Ammon's horn (tissue), 1 donor: ENCODE results near the gene FBXO11.
"Not testable (repeated sequence)": the region's sequence is repeated elsewhere in the genome, so short reads cannot be mapped to it uniquely, and the experiment has no call there.

Experiments used
- DNase-seq: peaks from one replicate; pipeline ENCODE4 v3.0.0-alpha.2; 2016; ENCODE audit warnings: low spot score

Gene FBXO11

DNA sequence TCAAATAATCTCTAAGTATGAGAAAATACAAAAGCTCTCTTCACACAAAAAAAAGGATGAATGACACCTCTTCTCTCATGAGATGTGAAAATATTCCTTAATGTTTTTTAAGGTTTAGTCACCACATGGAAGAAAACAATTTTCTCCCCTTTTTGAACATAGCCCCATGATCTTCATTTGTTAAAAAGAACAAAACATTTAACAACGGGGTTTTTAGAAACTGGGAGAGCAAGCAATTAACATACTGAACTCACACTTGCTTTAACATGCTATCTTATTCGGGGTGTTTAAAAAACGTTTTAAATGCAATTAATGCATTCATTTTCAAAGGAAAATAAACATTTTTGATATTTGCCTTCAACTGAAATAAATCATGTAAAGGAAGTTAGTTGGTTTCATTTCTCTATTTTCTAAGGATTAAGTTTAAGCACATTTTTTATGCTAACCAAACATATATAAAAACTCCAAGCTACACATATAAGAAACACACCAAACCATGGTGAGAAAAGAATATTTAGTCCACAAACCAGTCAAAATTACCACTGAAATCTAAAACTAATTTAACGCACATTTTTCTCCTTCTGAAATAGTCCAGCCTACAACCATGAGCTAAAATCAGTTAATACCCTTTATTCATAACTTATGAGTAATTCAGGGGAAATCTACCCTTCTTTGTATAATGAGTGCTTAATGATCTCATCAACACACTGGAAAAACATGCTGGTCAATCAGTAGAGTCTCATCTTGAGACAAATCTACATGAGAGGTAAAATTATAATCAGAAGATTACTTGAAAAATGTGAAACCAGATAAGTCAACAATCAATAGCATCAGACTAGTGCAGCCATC is 8.2 kb downstream of the FBXO11 start:
- no peak for DNase-seq

- not testable (repeated sequence) for DNase-seq
Measured at GRCh38 chr2:47897191-47897882, 9.0 kb downstream of the FBXO11 start.

GRCh38 chr2:47896450-47896968 is 9.8 kb downstream of the FBXO11 start:
- no peak for DNase-seq

DNA sequence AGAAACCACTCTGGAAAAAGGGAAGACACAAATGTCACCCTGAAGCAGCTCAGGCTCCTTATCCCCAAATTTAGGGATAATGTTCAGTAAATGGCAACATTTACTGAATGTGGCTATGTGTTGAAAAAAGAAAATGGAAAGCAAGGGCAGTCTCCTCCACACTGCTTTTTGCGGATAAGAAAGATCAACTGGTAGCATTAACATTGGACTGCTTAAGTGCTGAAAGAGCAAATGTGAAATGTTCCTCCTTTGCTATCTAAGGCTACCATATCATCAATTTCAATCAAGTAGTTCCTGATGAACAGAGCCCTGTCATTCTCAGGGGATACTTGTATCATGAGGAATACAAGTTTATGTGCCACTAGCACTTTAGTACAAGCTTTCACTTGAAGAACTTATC is 12.5 kb downstream of the FBXO11 start:
- DNase-seq: no peak

DNA sequence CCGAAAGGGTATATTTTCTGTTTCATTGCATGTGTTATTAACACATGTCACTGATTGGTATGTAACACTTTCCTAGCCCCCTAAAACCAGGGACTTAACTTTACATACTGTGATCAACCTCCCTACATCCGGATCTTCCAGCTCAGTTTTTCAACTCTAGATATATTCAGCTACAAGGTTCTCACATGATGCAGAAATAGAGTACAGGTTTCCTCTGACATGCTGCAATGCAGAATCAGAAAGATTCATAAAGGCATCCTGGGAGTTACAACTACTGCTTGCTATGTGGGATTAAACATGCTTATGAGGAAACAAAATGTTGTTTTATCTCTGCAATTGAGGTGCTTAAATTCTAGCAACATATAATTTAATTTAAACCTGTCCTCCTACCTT is 14.0 kb downstream of the FBXO11 start:
- no peak for DNase-seq

DNA sequence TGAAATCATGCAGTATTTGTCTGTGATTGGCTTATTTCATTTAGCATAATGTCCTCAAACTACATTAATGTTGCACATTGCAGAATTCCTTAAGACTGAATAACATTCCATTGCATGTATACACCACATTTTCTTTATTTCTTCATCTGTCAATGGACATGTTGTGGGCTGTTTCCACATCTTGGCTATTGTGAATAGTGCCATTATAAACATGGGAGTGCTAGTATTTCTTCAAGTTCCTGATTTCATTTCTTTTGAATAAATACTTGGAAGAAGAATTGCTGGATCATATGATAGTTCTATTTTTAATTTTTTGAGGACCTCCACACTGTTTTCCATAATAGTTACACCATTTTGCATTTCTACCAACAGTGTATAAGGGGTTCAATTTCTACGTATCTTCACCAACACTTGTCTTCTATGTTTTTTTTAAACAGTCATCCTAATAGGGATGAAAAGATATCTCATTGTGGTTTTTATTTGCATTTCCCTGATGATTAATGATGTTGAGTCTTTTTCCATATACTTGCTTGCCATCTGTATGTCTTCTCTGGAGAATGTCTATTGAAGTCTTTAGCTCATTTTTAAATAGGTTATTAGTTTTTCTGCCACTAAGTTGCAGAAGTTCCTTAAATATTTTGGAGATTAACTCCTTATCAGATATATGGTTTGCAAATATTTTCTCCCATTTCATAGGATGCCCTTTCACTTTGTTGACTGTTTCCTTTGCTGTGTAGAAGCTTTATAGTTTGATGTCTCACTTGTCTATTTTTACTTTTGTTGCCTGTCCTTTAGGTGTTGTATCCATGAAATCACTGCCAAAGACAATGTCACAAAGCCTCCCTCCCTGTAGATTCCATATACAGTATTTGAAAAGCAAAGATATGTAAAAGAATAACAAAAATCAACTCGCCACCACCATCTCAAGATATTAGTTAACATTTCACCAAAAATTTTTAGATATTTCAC is 14.6 kb downstream of the FBXO11 start:
- no peak for DNase-seq

GRCh38 chr2:47890711-47891368 is 15.5 kb downstream of the FBXO11 start:
- DNase-seq: no peak

DNA sequence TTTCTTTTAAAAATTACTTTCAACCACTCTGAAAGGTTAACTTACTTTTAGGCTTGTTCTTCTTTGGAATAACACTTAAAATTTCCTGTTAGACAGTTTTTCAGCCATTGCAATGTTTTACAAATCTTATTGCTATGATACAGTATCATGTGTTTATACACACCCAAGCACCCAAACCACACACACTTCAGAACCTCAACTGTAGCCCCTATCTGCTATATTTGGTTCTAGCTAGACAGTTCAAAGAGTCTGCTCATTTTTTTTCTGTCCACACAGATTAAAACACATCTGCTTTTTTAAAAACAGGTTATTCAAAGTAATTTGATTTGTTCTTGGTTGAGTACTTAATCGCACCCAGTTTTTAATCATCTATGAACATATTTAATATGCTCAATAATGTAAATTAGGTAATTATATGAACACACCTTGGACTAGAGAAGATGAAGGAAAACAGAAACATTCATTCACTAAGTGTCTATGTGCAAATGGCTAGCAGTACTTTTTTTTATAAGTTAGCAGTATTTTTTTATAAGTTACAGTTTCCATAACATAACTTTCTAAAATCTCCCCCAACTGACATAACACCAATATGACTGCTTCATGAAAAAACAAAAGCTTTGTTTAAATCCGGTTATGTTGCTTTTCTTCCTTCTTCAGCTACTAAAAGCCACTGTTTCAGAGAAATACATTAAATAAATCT is 17.6 kb downstream of the FBXO11 start:
- DNase-seq: no peak

- no peak for DNase-seq
Measured at GRCh38 chr2:47876912-47877311, 29.4 kb downstream of the FBXO11 start.

DNA sequence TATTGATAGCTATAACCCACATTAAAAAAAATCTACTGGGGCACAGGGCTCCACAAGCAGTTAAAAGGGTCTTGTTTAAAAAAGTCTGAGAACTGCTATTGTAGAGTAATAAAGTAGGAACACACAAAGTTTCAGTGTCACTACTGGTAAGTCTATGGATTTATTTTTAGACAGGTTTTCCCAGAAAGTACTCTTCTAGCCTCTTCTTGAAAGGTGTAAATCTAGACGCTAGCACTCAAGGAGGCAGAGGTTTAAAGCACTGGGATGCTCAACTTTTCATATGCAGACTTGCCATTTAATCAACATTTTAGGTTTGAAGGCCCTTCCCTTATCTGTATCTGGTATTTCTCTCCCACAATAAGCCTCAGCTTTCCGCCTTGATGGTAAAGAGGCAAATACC is 33.4 kb downstream of the FBXO11 start:
- no peak for DNase-seq

GRCh38 chr2:47870641-47871540 is 35.4 kb downstream of the FBXO11 start:
- no peak for DNase-seq

GRCh38 chr2:47869859-47870595 is 36.3 kb downstream of the FBXO11 start:
- DNase-seq: no peak

- no peak for DNase-seq
Measured at GRCh38 chr2:47868611-47869352, 37.5 kb downstream of the FBXO11 start.

GRCh38 chr2:47867205-47867604 is 39.1 kb downstream of the FBXO11 start:
- peak; percentile 42 for DNase-seq

DNA sequence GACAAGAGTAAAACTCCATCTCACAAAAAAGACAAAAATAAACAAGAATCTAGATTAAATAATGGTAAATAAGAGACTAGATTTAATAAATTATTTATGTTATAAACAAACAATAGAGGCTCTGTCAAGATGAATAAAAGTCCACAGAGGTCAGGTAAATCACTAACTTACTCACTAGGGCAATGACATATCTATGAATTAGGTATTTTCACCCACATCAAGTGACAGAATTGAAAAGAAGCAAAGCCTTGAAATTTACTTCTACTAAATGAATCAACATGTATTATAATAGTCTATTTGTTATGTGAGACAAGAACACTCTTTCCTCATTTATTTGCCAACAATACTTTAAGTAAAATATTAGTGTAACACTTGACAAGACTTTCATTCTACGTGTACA is 41.7 kb downstream of the FBXO11 start:
- DNase-seq: no peak

DNA sequence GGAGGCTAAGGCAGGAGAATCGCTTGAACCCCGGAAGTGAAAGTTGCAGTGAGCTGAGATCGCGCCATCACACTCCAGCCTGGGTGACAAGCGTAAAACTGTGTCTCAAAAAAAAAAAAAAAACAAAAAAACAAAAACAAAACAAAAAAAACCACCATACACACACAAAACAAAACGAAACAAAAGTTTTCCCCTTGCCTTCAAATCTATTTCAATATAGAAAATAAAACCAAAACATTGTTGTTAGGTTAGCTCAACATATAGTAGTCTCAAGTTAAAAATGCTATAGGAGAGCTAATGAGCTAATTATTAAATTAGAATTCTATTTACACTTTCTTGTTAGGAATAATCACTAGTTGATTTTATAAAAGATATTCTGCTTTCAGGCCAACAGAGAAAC is 43.3 kb downstream of the FBXO11 start:
- no peak for DNase-seq

DNA sequence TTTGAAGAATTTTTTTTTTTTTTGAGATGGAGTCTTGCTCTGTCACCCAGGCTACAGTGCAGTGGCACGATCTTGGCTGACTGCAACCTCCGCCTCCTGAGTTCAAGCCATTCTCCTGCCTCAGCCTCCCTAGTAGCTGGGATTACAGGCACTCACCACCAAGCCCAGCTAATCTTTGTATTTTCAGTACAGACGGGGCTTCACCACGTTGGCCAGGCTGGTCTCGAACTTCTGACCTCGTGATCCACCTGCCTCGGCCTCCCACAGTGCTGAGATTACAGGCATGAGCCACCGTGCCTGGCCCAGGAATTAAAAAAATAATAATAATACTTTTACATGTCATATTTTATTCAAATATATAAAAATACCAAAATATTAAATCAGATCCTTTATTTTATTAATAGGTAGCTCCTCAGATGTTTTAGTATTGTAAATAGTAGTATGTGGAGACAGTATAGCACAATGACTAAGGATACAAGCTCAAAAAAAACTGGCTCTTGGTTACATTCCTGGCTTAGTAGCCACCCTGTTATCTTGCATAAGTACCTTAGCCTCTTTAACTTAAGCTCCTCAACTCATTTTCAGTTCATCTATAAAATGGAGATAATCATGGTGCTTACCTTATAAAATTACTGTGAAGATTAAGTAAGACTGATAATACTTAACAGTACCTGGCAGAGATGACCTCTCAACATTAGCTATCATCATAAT is 53.1 kb downstream of the FBXO11 start:
- DNase-seq: not testable (repeated sequence)

GRCh38 chr2:47850198-47850597 is 56.1 kb downstream of the FBXO11 start:
- DNase-seq: no peak
